ENCODE results near the gene GLS. TPM values are rescaled to one million over a fixed set of nuclear protein-coding genes. Genes with fewer than 3 reads are reported as not detected.
A peak's percentile ranks its signal among the peaks of the same experiment; 100 is the strongest.

The GLS gene
- total and polyA plus RNA-seq, 2 donors (not counting 1 experiment from before 2014, with no cell fraction given): 32.5 to 195 TPM

DNA sequence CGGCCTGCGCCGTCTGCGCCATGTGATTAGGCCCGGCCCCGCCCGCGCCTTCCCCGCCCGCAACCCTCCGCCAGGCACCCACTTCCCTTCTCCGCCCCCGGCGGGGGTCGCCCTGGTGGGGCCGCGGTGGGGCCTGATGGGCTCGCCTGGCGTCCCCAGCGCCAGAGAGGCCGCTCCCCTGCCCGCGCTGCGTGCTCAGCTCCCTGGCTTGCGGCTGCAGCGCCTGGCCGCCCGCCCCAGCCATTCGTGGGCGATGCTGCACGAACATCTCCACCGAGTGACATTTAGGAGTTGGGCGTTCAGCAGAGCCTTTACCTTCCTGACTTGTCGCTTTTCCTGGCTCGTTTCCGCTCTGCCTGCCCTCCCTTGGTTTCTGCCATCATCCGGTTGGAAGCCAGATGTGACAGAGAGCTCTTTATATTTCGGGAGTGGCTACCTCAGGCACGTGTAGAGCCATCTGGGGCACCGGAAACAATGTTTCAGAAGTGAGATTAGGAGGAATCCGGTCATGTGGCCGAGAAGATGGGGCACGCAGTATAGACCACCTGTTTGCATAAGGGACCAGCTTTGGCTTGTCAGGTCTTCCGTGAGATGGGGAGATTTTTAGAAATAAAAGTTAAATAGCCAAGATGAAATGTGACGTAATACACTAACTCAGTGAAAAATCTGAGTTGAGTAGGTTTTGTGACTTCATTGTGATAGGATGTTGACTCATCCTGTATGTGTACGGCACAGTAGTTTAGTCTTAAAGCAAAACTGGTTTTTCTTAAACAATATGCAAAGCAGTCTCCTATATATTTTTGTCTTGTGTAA is 1.2 kb downstream of the GLS start:
- intact Hi-C loops (cut with micrococcal nuclease): loop anchor here (1.0 to 10.0 kb wide), 13 partner anchors 9 to 1220 kb away; partner anchors contain the start of genes ASNSD1, HIBCH, MFSD6 and NAB1
- Mint-ChIP-seq H3K27me3 (no peaks in the 10 kb centered on the region), H3K4me1 (peaks cover 45% of the 10 kb centered on the region), H3K27ac (peak overlapping the region; percentile 96), H3K4me3 (peak overlapping the region; percentile 96), H3K9me3 (ENCODE audit: insufficient read depth) (no peaks in the 10 kb centered on the region)
- Histone ChIP-seq H3K79me2 (ENCODE audit: control insufficient read depth, insufficient read depth, low read length) (peaks cover 67% of the 10 kb centered on the region), H3K4me2 (replicated peaks; ENCODE audit: low read depth, low read length, poor library complexity, severe bottlenecking) (peak overlapping the region; percentile 93), H3K9me3 (ENCODE audit: control extremely low read depth in 1 of 3, control insufficient read depth in 2 of 3, insufficient read depth in 1 of 3, low read length in 2 of 3) (no peaks in the 10 kb centered on the region), H3K9ac (ENCODE audit: low read length) (peak overlapping the region; percentile 85), H4K20me1 (ENCODE audit: control insufficient read depth, insufficient read depth, low read length, poor library complexity, severe bottlenecking) (peaks cover 30% of the 10 kb centered on the region), H2AFZ (ENCODE audit: insufficient read depth, low read depth, low read length, poor library complexity, severe bottlenecking) (peak overlapping the region; percentile 53), H3K36me3 (replicated peaks in 1 of 2; ENCODE audit: control extremely low read depth in 1 of 2, control insufficient read depth in 1 of 2, extremely low read depth in 1 of 2, insufficient read depth in 2 of 2, low read length in 1 of 2) (peaks cover 0 to 8% of the 10 kb centered on the region in 2 experiments), H3K27me3 (replicated peaks in 1 of 4; ENCODE audit: control extremely low read depth in 1 of 4, control insufficient read depth in 3 of 4, insufficient read depth in 4 of 4, low read length in 3 of 4) (no peaks in the 10 kb centered on the region), H3K4me3 (ENCODE audit: control extremely low read depth in 1 of 5, extremely low read depth in 1 of 5, insufficient read depth in 1 of 5, low read depth in 2 of 5, low read length in 4 of 5) (peak overlapping the region; percentile 81 to 94 (median 83)), H3K4me1 (ENCODE audit: control insufficient read depth in 2 of 2, insufficient read depth in 2 of 2, low read length in 2 of 2) (peaks cover 42 to 43% of the 10 kb centered on the region in 2 donors), H3K27ac (ENCODE audit: low read length in 2 of 2) (peak overlapping the region; percentile 76 to 87)
- peak; percentile 90 for DNase-seq
- peak; percentile 37 for ATAC-seq (ENCODE audit: low read depth)
- POLR2A ChIA-PET: interaction anchor here (1.2 to 2.0 kb wide), 4 partner anchors 11 to 348 kb away, joined by 3 to 19 read pairs (median 4); no protein-coding TSS in a partner anchor
- under 1% methylated on average over 44 of the region's 46 CpGs for WGBS (ENCODE audit: insufficient coverage)
- TF ChIP-seq, protein P1, sequence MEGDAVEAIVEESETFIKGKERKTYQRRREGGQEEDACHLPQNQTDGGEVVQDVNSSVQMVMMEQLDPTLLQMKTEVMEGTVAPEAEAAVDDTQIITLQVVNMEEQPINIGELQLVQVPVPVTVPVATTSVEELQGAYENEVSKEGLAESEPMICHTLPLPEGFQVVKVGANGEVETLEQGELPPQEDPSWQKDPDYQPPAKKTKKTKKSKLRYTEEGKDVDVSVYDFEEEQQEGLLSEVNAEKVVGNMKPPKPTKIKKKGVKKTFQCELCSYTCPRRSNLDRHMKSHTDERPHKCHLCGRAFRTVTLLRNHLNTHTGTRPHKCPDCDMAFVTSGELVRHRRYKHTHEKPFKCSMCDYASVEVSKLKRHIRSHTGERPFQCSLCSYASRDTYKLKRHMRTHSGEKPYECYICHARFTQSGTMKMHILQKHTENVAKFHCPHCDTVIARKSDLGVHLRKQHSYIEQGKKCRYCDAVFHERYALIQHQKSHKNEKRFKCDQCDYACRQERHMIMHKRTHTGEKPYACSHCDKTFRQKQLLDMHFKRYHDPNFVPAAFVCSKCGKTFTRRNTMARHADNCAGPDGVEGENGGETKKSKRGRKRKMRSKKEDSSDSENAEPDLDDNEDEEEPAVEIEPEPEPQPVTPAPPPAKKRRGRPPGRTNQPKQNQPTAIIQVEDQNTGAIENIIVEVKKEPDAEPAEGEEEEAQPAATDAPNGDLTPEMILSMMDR (IDR thresholded peaks at IDR 0.05): no peak
- TF ChIP-seq EZH2 (IDR thresholded peaks at IDR 0.05; ENCODE audit: borderline replicate concordance, insufficient read depth, low read depth, low read length, poor library complexity, severe bottlenecking): no peak
- CTCF ChIA-PET: interaction anchor here (1.1 to 3.8 kb wide), 3 partner anchors 9 to 32 kb away, joined by 4 to 24 read pairs (median 8); no protein-coding TSS in a partner anchor
